Stimulated activated CD8-positive, alpha-beta memory T cell treated with anti-CD3 and anti-CD28 coated beads, Interleukin-15, amount 100 ng/mL, for 4 hours (primary cell): ENCODE measurements around the gene LOXL3.

ENCODE experiments used
- DNase-seq, 2 donors: peaks; one replicate each; pipeline ENCODE4 v3.0.0-alpha.2; 2020; ENCODE audit warnings: low read depth in 2 of 2

LOXL3 gene

GRCh38 chr2:74553892-74554819, at the start of gene LOXL3, which contains the start of gene DOK1:
TSS of gene LOXL3 (minus strand) at chr2:74553942. CDS start at chr2:74552634, 1,308 bp downstream.
TSS of gene DOK1 (plus strand) at chr2:74554720. CDS start at chr2:74554755, 35 bp downstream.
- peak; percentile 63 to 65 for DNase-seq

GRCh38 chr2:74602586-74603281, 49.0 kb upstream of the LOXL3 start:
- DNase-seq: no peak

- no peak for DNase-seq
Measured at GRCh38 chr2:74599676-74600075, 45.9 kb upstream of the LOXL3 start.

GRCh38 chr2:74597410-74597809, 43.7 kb upstream of the LOXL3 start:
- no peak for DNase-seq

GRCh38 chr2:74596584-74596983, 42.8 kb upstream of the LOXL3 start:
- no peak for DNase-seq

GRCh38 chr2:74593826-74594772, 40.4 kb upstream of the LOXL3 start:
- DNase-seq: no peak

- no peak for DNase-seq
Measured at GRCh38 chr2:74588664-74589063, 34.9 kb upstream of the LOXL3 start.

GRCh38 chr2:74587664-74588277, 34.0 kb upstream of the LOXL3 start:
- DNase-seq: peak in 1 of 2 donors; percentile 31

- DNase-seq: no peak
Measured at GRCh38 chr2:74585406-74586185, 31.9 kb upstream of the LOXL3 start.

- DNase-seq: no peak
Measured at GRCh38 chr2:74584088-74584645, 30.4 kb upstream of the LOXL3 start.

- no peak for DNase-seq
Measured at GRCh38 chr2:74583504-74583903, 29.8 kb upstream of the LOXL3 start.

GRCh38 chr2:74582184-74582583, 28.4 kb upstream of the LOXL3 start:
- DNase-seq: no peak

- DNase-seq: no peak
Measured at GRCh38 chr2:74581463-74581862, 27.7 kb upstream of the LOXL3 start.

GRCh38 chr2:74578408-74578807, 24.7 kb upstream of the LOXL3 start:
- no peak for DNase-seq

- DNase-seq: no peak
Measured at GRCh38 chr2:74577448-74577847, 23.7 kb upstream of the LOXL3 start.

- DNase-seq: no peak
Measured at GRCh38 chr2:74576863-74577229, 23.1 kb upstream of the LOXL3 start.

GRCh38 chr2:74576211-74576862, 22.6 kb upstream of the LOXL3 start:
- no peak for DNase-seq

GRCh38 chr2:74575320-74575719, 21.6 kb upstream of the LOXL3 start:
- no peak for DNase-seq

- no peak for DNase-seq
Measured at GRCh38 chr2:74573747-74574562, 20.2 kb upstream of the LOXL3 start.
